T-helper 1 cell treated with Interleukin-12 subunit alpha and Interleukin-12 subunit beta and Interleukin-4 antibody, amounts not matched to agents 30 ng/mL and 1 ng/mL, for 36 hours (primary cell): Measurements from ENCODE around the gene RBCK1. TPM values are rescaled to one million over a fixed set of nuclear protein-coding genes. Genes with fewer than 3 reads are reported as not detected.

Experiments used
- intact Hi-C: fragments of 100-400 bp; cut with micrococcal nuclease; formaldehyde crosslinking; loops from one replicate; pipeline ENCODE4 v1.15.1; 2024
- total RNA-seq: library from RNA; stranded (reverse); gene quantifications from 2 replicates; pipeline ENCODE4 v1.2.3, GENCODE V29; 2022

Gene RBCK1
- total RNA-seq, 1 donor from 2014 or later = 134 TPM

- intact Hi-C loops = no loop called here
These were observed 10.5 kb upstream of the RBCK1 start for GRCh38 chr20:397432-398237.

DNA sequence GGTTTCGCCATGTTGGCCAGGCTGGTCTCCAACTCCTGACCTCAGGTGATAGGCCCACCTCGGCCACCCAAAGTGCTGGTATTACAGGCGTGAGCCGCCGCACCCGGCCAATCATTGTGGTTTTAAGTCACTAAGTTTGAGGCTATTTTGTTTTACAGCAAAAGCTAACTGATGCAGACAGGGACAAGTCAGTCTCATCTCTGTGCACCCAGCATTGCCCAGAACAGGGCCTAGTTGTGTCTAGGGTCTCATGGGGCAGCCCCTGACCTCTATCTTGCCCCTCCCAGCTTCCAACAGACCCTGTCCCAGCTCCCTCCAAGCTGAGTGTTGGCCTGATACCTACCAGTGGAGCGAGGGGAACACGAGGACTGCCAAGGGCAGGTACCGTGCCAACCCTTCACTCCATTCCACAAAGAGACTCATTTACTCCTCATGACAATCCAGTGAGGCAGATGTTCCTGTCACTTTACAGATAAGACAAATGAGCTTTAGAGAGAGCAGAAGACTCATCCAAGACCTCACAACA, 8.9 kb upstream of the RBCK1 start:
- intact Hi-C loops = no loop called here

DNA sequence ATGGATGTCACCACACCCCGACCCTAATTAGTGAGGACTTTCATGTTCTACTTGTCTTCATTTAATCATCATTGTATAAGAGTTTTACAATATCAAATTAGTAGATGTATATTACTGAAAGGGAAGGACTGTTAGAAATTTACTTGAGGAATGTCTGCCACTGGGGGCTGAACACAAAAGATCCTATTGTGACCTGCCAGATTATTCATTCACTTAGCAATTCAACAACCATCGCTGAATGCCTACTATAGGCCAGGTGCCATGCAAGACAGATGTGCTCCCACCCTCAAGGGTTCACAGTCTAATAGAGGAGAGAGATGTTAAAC, 8.0 kb upstream of the RBCK1 start:
- intact Hi-C loops = no loop called here

GRCh38 chr20:400454-401275, 7.4 kb upstream of the RBCK1 start:
- intact Hi-C loops = no loop called here

DNA sequence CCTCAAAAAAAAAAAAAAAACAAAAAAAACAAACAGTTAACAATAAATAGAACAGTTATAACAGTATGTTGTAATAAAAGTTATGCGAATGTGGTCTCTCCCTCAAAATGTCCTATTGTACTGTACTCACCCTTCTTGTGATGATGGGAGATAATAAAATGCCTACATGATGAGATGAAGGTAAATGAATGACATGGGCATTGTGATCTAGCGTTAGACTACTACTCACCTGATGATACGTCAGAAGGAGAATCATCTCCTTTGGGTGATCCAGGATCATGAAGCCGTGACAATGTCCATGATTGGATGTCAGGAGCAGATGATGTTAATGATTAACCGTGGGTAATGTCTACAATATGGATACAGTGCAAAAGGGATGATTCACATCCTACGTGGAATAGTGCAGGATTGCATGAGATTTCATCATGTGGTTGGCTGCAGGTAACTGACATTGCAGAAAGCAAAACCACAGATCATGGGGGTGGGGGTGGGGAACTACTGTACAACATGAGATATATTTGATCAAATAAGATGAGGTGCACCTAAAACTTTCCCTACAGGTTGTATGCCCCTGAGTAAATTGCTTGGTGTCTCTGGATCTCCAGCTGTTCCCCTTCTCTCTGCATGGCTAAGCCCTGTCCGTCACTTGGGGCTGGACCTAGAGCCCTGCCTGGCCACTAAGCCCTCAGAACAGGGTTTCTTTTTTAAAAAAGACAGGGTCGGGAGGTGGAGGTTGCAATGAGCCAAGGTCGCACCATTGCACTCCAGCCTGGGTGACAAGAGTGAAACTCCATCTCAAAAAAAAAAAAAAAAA, 6.2 kb upstream of the RBCK1 start:
- intact Hi-C loops = no loop called here

GRCh38 chr20:402496-402885, 5.6 kb upstream of the RBCK1 start:
- intact Hi-C loops = no loop called here

DNA sequence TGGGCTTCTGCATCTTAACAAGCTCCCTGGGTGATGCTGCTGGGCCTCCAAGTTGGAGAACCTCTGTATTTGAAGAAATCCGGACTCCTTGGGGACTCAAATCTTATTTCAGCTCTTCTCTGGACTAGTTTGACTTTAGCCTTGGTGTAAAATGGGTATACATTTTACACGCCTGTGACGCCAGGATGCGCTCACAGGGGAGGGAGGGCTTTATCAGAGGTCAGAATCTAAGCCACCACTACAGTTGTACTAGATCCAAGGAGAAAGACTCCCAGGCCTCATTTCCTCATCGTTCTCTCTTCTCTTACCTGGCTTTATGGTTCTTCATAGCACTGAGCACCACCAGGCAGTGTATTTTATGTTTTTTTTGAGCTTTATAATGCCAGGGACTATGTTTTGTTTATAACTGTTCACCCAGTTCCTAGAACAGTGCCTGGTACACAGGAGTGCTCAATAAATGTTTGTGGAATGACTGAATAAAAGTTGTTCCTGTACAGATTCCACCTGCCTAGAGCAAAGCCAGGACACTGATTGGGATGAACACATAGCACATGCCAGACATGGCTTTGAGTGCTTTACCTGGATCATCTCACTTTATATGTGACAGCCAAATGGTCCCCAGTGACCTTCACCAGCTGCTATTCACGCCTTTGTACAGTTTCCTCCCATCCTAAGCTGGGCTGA, 5.1 kb upstream of the RBCK1 start:
- intact Hi-C loops = no loop called here

GRCh38 chr20:403582-403957, 4.5 kb upstream of the RBCK1 start:
- intact Hi-C loops = no loop called here

DNA sequence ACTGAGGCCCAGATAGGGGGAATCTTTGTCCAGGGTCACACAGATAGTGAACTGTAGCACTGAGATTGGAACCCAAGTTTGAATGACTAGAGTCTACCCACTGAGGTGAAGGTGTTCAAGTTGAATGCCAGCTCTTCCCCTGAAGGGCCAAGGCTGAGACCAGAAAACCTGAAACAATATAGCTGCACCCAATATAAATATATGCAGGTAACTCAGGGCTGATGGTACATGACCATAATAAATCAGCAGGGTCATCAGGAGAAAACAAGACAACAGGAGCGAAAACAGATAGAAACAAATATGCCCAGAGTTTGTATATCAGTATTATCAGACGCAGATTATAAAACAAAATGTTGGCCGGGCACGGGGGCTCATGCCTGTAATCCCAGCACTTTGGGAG, 4.0 kb upstream of the RBCK1 start:
- intact Hi-C loops = no loop called here

DNA sequence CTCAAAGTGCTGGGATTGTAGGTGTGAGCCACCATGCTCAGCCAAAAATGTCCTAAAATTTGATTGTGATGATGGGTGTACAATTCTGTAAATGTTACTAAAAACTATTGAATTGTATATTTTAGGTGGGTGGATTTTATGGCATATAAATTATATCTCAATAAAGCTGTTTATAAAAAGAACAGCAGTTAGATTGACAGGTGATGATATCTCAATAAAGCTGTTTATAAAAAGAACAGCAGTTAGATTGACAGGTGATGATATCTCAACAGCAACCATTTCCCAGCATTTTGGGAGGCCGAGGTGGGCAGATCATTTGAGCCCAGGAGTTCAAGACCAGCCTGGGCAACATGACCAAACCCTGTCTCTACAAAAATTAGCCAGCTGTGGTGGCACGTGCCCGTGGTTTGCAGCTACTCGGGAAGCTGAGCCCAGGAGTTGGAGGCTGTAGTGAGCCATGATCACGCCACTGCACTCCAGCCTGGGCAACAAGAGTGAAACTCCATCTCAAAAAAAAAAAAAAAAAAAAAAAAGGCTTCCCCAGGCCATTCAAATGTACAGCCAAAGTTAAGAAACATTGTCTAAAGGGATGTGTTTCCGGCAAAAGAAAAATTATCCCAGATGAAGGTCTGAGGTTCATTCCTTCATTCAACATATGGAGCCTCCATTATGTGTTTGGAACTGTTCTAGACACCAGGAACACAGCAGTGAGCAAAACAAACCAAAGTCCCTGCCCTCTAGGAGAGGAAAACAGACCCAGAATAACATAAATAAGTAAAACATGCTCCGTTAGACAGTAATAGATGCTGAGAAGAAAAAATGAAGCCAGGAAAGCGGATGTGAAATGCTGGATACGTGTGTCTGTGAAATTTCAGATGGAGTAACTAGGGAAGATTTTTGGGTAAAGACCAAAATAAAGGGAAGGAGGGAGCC, 1.6 kb upstream of the RBCK1 start:
- intact Hi-C loops = loop anchor here (1.0 to 5.0 kb wide), 6 partner anchors 32 to 821 kb away; partner anchors contain the start of genes RAD21L1 and TBC1D20

- intact Hi-C loops = loop anchor here (1.0 to 5.0 kb wide), 6 partner anchors 31 to 820 kb away; partner anchors contain the start of genes RAD21L1 and TBC1D20
These were observed 756 bp upstream of the RBCK1 start for GRCh38 chr20:407133-407952.

DNA sequence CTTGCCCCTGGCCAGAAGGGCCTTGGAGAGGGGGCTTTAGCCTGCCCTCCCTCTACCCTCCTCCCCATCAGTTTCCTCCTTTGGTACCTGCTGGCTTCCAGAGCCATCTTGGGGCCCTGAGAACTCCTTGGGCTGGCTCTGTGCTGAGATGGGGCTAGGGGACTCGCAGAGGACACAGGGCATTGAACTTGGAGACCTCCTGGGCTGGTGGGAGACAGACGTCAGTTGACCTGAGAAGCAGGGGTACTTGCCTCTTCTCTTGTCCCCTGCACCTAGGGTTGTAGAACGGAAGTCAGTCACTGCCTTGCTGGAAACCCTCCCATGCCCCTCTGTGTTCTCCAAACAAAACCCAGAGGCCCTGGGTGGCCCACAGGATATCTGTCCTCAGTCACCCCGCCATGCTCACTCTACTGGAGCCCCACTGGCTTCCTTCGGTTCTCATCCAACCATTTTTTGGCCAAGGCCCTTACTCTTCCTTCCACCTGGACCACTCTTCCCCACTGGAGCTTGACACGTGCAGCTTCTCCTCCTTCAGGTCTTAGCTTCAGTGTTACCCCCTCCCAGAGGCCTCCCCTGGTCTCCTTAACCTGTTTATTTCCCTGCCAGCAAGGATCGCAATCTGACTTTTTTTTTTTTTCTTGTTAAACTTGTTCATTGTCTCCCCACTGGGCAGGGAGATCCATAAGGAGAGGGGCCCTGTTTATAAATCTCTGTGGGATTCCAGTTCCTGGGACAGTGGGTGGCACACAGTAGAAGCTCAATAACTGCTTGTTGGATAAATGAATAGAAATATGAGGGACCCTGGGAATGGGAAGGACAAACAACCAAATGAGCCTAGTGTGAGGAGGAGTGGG, 971 bp downstream of the RBCK1 start:
- intact Hi-C loops = loop anchor here (1.0 to 5.0 kb wide), 7 partner anchors 24 to 818 kb away; partner anchors contain the start of genes C20orf96, CSNK2A1, RAD21L1 and SOX12

DNA sequence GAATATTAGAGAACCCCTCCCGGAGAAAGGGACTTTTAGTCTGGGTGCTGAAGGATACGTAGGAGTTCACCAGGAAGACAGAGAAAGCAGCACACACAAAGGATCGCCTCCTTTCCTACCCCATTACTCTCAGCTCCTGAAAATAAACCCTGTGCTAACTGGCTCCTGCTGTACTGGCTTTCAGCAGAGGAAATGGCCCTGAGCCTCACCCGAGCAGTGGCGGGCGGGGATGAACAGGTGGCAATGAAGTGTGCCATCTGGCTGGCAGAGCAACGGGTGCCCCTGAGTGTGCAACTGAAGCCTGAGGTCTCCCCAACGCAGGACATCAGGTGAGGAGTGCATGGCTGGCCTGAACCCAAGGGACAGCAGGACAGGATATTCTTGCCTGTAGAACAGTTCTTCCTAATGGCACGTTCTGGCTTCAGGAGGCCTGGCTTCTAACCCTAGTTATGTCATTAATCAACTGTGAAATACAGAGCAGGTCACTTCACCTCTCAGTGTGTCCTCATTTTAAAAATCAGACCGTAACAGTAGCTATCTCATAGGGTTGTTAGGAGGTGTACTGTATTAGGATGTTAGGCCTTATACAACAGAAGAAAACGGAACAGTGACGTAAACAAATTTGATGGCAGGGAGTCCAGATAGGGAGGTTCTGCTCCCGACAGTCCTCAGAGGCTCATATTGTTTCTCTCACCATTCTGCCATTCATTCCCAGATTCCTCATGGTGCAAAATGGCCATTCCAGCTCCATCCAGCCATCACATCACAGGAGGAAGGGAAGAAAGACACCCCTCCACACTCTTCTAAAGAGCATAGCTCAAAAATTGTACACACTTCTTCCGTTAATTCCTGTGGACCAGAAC, 1.8 kb downstream of the RBCK1 start:
- intact Hi-C loops = loop anchor here (5.0 kb wide), 2 partner anchors 43 to 817 kb away; partner anchors contain the start of gene RAD21L1

DNA sequence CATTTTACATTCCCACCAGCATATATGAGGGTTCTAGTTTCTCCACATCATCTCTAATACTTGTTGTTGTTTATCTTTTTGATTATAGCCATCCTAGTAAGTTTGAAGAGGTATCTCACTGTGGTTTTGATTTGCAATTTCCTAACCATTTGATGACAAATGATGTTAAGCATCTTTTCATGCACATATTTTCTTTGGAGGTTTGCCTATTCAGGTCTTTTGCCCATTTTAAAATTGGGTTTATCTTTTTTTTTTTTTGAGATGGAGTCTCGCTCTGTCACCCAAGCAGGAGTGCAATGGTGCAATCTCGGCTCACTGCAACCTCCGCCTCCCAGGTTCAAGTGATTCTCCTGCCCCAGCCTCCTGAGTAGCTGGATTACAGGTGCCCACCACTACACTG, 4.0 kb downstream of the RBCK1 start:
- intact Hi-C loops = no loop called here

DNA sequence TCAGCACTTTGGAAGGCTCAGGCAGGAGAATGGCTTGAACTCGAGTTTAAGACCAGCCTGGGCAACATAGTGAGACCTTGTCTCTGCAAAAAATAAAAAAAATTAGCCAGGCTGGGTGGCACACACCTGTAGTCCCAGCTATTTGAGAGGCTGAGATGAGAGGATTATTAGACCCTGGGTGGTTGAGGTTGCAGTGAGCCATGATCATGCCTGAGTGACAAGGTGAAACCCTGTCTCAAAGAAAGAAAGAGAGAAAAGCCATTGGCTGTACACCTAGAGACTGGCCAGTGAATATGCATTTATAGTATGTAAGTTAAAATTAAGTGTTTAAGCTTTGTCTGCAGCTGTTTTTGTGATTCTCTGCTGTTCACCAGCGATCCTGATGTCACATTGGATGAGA, 6.1 kb downstream of the RBCK1 start:
- intact Hi-C loops = no loop called here

GRCh38 chr20:415820-416322, 7.8 kb downstream of the RBCK1 start:
- intact Hi-C loops = no loop called here
